GM18526 (cell line): Measurements from ENCODE around the gene TMPRSS13.

Source experiments
- POLR2A ChIP-seq: IDR thresholded peaks from 3 replicates; pipeline ENCODE4 v1.6.1; 2011; ENCODE audit not compliant: insufficient read length; ENCODE audit errors: extremely low read depth

Gene TMPRSS13

GRCh38 chr11:117898059-117898458 is 31.1 kb downstream of the TMPRSS13 start:
- TF ChIP-seq POLR2A: no peak

GRCh38 chr11:117892651-117893050 is 36.6 kb downstream of the TMPRSS13 start:
- TF ChIP-seq POLR2A: no peak

GRCh38 chr11:117891362-117891761 is 37.8 kb downstream of the TMPRSS13 start:
- TF ChIP-seq POLR2A: no peak

GRCh38 chr11:117888139-117888566 is 41.0 kb downstream of the TMPRSS13 start:
- no peak for TF ChIP-seq POLR2A

- TF ChIP-seq POLR2A: no peak
Observed at GRCh38 chr11:117887431-117888138, 41.6 kb downstream of the TMPRSS13 start.

- no peak for TF ChIP-seq POLR2A
Observed at GRCh38 chr11:117885777-117886176, 43.4 kb downstream of the TMPRSS13 start.

GRCh38 chr11:117884994-117885393 is 44.2 kb downstream of the TMPRSS13 start:
- TF ChIP-seq POLR2A: no peak

- no peak for TF ChIP-seq POLR2A
Observed at GRCh38 chr11:117883063-117883462, 46.1 kb downstream of the TMPRSS13 start.

- no peak for TF ChIP-seq POLR2A
Observed at GRCh38 chr11:117882311-117882905, 46.8 kb downstream of the TMPRSS13 start.

- TF ChIP-seq POLR2A: no peak
Observed at GRCh38 chr11:117881217-117881616, 48.0 kb downstream of the TMPRSS13 start.

GRCh38 chr11:117879516-117880480 is 49.4 kb downstream of the TMPRSS13 start:
- no peak for TF ChIP-seq POLR2A

- TF ChIP-seq POLR2A: no peak
Observed at GRCh38 chr11:117878939-117879475, 50.2 kb downstream of the TMPRSS13 start.

- no peak for TF ChIP-seq POLR2A
Observed at GRCh38 chr11:117878314-117878938, 50.8 kb downstream of the TMPRSS13 start.

- no peak for TF ChIP-seq POLR2A
Observed at GRCh38 chr11:117877120-117877784, 52.0 kb downstream of the TMPRSS13 start.
